Medulla oblongata (tissue), 1 donor: ENCODE data around the gene TBC1D8B.
"Not testable (repeated sequence)": the region's sequence is repeated elsewhere in the genome, so short reads cannot be mapped to it uniquely, and the experiment has no call there.

Experiments used
- DNase-seq: peaks from one replicate; pipeline ENCODE4 v3.0.0-alpha.2; 2015; ENCODE audit errors: extremely low spot score

TBC1D8B gene

GRCh38 chrX:106802388-106803275 is at the start of gene TBC1D8B:
Gene TBC1D8B (plus strand): TSS chrX:106802673. CDS start chrX:106802854, 181 bp downstream.
- peak; percentile 93 for DNase-seq

GRCh38 chrX:106769288-106769687 is 33.2 kb upstream of the TBC1D8B start:
- not testable (repeated sequence) for DNase-seq

GRCh38 chrX:106774981-106775380 is 27.5 kb upstream of the TBC1D8B start:
- DNase-seq, result no peak

- DNase-seq, result no peak
Measured at GRCh38 chrX:106780264-106780663, 22.2 kb upstream of the TBC1D8B start.

GRCh38 chrX:106780664-106781377 is 21.7 kb upstream of the TBC1D8B start:
- no peak for DNase-seq

GRCh38 chrX:106783716-106784115 is 18.8 kb upstream of the TBC1D8B start:
- no peak for DNase-seq

GRCh38 chrX:106791495-106791894 is 11.0 kb upstream of the TBC1D8B start:
- peak; percentile 7 for DNase-seq

- no peak for DNase-seq
Measured at GRCh38 chrX:106802063-106802387, 448 bp upstream of the TBC1D8B start.

- DNase-seq, result no peak
Measured at GRCh38 chrX:106811131-106811910, 8.8 kb downstream of the TBC1D8B start.

- not testable (repeated sequence) for DNase-seq
Measured at GRCh38 chrX:106812930-106813329, 10.5 kb downstream of the TBC1D8B start.

GRCh38 chrX:106814093-106814492 is 11.6 kb downstream of the TBC1D8B start:
- not testable (repeated sequence) for DNase-seq

GRCh38 chrX:106862972-106863688 is 60.7 kb downstream of the TBC1D8B start:
- DNase-seq, result no peak

- DNase-seq, result no peak
Measured at GRCh38 chrX:106863697-106864096, 61.2 kb downstream of the TBC1D8B start.

GRCh38 chrX:106872796-106873195 is 70.3 kb downstream of the TBC1D8B start:
- not testable (repeated sequence) for DNase-seq

- DNase-seq, result no peak
Measured at GRCh38 chrX:106874075-106874474, 71.6 kb downstream of the TBC1D8B start.

- no peak for DNase-seq
Measured at GRCh38 chrX:106875151-106875550, 72.7 kb downstream of the TBC1D8B start.

GRCh38 chrX:106889468-106889867 is 87.0 kb downstream of the TBC1D8B start:
- DNase-seq, result no peak

- no peak for DNase-seq
Measured at GRCh38 chrX:106891762-106892460, 89.4 kb downstream of the TBC1D8B start.

- peak; percentile 68 for DNase-seq
Measured at GRCh38 chrX:106894392-106894909, 92.0 kb downstream of the TBC1D8B start.

GRCh38 chrX:106894978-106895452 is 92.5 kb downstream of the TBC1D8B start:
- DNase-seq, result no peak
